ENCODE data around the gene CERS6. TPM values are rescaled to one million over a fixed set of nuclear protein-coding genes. Genes with fewer than 3 reads are reported as not detected.

The CERS6 gene
- total RNA-seq, 1 experiment from 2014 or later, result 17.3 TPM

DNA sequence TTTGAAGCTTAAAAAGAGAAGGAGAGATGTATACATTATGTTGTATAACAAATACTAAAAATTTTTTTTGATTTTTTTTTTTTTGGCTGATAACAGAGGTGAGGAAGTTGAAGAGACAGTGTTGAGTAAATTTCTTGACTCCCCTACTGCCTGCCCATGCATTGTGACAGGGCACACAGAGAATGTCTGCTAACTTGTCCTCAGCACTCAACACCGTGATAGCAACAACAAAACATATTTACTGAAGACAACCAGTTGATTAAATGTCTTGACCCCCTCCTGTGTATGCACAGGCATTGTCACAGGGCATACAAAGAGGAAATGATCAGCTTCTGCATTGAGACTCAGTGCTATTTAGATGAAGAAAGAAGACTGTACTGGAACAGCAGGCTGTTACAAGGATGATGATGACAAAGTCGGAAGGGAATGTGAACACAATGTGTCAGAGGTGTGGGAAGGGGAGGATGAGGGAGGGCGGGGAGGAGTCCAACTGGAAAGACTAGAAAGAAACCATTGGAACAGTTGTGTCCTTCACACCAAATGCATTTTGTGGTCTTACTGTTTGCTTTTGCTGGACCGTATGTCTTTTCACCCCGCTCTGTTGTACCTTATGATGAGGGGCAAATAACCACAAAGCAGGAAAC is 89.5 kb downstream of the CERS6 start (continued):
- TF ChIP-seq, protein P1, sequence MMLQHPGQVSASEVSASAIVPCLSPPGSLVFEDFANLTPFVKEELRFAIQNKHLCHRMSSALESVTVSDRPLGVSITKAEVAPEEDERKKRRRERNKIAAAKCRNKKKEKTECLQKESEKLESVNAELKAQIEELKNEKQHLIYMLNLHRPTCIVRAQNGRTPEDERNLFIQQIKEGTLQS (CRISPR knock-in tag; conservative IDR thresholded peaks at IDR 0.05), result no peak
- TF ChIP-seq, protein P2, sequence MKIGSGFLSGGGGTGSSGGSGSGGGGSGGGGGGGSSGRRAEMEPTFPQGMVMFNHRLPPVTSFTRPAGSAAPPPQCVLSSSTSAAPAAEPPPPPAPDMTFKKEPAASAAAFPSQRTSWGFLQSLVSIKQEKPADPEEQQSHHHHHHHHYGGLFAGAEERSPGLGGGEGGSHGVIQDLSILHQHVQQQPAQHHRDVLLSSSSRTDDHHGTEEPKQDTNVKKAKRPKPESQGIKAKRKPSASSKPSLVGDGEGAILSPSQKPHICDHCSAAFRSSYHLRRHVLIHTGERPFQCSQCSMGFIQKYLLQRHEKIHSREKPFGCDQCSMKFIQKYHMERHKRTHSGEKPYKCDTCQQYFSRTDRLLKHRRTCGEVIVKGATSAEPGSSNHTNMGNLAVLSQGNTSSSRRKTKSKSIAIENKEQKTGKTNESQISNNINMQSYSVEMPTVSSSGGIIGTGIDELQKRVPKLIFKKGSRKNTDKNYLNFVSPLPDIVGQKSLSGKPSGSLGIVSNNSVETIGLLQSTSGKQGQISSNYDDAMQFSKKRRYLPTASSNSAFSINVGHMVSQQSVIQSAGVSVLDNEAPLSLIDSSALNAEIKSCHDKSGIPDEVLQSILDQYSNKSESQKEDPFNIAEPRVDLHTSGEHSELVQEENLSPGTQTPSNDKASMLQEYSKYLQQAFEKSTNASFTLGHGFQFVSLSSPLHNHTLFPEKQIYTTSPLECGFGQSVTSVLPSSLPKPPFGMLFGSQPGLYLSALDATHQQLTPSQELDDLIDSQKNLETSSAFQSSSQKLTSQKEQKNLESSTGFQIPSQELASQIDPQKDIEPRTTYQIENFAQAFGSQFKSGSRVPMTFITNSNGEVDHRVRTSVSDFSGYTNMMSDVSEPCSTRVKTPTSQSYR (CRISPR knock-in tag; IDR thresholded peaks at IDR 0.05), result no peak
- no peak for TF ChIP-seq CBFB (CRISPR knock-in tag; IDR thresholded peaks at IDR 0.05; ENCODE audit: low read depth)
- TF ChIP-seq, protein P3, sequence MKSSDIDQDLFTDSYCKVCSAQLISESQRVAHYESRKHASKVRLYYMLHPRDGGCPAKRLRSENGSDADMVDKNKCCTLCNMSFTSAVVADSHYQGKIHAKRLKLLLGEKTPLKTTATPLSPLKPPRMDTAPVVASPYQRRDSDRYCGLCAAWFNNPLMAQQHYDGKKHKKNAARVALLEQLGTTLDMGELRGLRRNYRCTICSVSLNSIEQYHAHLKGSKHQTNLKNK (CRISPR knock-in tag; IDR thresholded peaks at IDR 0.05), result no peak
- TF ChIP-seq, protein P4, sequence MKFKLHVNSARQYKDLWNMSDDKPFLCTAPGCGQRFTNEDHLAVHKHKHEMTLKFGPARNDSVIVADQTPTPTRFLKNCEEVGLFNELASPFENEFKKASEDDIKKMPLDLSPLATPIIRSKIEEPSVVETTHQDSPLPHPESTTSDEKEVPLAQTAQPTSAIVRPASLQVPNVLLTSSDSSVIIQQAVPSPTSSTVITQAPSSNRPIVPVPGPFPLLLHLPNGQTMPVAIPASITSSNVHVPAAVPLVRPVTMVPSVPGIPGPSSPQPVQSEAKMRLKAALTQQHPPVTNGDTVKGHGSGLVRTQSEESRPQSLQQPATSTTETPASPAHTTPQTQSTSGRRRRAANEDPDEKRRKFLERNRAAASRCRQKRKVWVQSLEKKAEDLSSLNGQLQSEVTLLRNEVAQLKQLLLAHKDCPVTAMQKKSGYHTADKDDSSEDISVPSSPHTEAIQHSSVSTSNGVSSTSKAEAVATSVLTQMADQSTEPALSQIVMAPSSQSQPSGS (CRISPR knock-in tag; IDR thresholded peaks at IDR 0.05; ENCODE audit: borderline replicate concordance, low read depth), result no peak
- no peak for TF ChIP-seq FOXP1 (CRISPR knock-in tag; IDR thresholded peaks at IDR 0.05; ENCODE audit: borderline replicate concordance)
- no peak for TF ChIP-seq ZNF317 (CRISPR knock-in tag; IDR thresholded peaks at IDR 0.05; ENCODE audit: borderline replicate concordance, low read depth)
- TF ChIP-seq, protein P5, sequence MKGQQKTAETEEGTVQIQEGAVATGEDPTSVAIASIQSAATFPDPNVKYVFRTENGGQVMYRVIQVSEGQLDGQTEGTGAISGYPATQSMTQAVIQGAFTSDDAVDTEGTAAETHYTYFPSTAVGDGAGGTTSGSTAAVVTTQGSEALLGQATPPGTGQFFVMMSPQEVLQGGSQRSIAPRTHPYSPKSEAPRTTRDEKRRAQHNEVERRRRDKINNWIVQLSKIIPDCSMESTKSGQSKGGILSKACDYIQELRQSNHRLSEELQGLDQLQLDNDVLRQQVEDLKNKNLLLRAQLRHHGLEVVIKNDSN (CRISPR knock-in tag; IDR thresholded peaks at IDR 0.05), result no peak
- no peak for TF ChIP-seq ATF1 (CRISPR knock-in tag; IDR thresholded peaks at IDR 0.05)

DNA sequence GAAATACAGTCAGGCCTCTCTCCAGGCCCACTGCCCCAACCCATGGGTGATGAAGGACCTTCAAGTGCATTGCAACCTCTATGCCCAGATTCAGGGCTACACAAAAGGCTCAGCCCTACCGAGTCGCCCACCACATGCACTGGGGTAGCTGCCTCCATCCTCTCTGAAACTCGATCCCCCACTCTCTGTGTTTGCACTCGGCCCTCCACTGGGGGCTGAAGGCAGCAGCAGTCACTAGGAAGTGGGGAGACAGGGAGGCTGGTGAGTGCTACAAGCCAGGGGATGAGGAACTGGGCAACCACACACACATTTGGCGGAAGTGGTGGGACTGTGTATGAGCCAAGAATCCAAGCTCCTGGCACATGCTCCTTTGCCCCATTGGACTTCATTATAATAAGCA is 94.6 kb downstream of the CERS6 start:
- ATAC-seq (peak; percentile 55), DNase-seq (ENCODE audit: low spot score) (peak; percentile 33)
- H3K36me3 Mint-ChIP-seq, result peaks cover 9% of the 10 kb centered on the region
- POLR2A ChIA-PET, result interaction anchor here (0.8 kb wide), 1 partner anchor 15 kb away, joined by 3 read pairs; no protein-coding TSS in a partner anchor
- CTCF ChIA-PET, result no interaction called here
- H3K4me1 Mint-ChIP-seq, result peaks cover 46% of the 10 kb centered on the region
- H3K9me3 Mint-ChIP-seq, result no peaks in the 10 kb centered on the region; the same call in 1 of the 2 replicates
- peak overlapping the region; percentile 29; the same call in 1 of the 2 replicates for H3K27ac Mint-ChIP-seq
- H3K27me3 Mint-ChIP-seq (ENCODE audit: low read depth), result no peaks in the 10 kb centered on the region
- H3K4me3 Mint-ChIP-seq, result no peak overlapping the region
- TF ChIP-seq, protein P6, sequence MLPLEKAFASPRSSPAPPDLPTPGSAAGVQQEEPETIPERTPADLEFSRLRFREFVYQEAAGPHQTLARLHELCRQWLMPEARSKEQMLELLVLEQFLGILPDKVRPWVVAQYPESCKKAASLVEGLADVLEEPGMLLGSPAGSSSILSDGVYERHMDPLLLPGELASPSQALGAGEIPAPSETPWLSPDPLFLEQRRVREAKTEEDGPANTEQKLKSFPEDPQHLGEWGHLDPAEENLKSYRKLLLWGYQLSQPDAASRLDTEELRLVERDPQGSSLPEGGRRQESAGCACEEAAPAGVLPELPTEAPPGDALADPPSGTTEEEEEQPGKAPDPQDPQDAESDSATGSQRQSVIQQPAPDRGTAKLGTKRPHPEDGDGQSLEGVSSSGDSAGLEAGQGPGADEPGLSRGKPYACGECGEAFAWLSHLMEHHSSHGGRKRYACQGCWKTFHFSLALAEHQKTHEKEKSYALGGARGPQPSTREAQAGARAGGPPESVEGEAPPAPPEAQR (CRISPR knock-in tag; IDR thresholded peaks at IDR 0.05), result 0 out of 2 replicates have a peak, but pooled peaks have one; percentile 55
- TF ChIP-seq, protein P7, sequence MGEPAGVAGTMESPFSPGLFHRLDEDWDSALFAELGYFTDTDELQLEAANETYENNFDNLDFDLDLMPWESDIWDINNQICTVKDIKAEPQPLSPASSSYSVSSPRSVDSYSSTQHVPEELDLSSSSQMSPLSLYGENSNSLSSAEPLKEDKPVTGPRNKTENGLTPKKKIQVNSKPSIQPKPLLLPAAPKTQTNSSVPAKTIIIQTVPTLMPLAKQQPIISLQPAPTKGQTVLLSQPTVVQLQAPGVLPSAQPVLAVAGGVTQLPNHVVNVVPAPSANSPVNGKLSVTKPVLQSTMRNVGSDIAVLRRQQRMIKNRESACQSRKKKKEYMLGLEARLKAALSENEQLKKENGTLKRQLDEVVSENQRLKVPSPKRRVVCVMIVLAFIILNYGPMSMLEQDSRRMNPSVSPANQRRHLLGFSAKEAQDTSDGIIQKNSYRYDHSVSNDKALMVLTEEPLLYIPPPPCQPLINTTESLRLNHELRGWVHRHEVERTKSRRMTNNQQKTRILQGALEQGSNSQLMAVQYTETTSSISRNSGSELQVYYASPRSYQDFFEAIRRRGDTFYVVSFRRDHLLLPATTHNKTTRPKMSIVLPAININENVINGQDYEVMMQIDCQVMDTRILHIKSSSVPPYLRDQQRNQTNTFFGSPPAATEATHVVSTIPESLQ (CRISPR knock-in tag; IDR thresholded peaks at IDR 0.05), result no peak
- no peak for TF ChIP-seq SMAD3 (CRISPR knock-in tag; IDR thresholded peaks at IDR 0.05; ENCODE audit: borderline replicate concordance)
- TF ChIP-seq, protein P8, sequence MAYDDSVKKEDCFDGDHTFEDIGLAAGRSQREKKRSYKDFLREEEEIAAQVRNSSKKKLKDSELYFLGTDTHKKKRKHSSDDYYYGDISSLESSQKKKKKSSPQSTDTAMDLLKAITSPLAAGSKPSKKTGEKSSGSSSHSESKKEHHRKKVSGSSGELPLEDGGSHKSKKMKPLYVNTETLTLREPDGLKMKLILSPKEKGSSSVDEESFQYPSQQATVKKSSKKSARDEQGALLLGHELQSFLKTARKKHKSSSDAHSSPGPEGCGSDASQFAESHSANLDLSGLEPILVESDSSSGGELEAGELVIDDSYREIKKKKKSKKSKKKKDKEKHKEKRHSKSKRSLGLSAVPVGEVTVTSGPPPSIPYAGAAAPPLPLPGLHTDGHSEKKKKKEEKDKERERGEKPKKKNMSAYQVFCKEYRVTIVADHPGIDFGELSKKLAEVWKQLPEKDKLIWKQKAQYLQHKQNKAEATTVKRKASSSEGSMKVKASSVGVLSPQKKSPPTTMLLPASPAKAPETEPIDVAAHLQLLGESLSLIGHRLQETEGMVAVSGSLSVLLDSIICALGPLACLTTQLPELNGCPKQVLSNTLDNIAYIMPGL (CRISPR knock-in tag; IDR thresholded peaks at IDR 0.05), result no peak
- TF ChIP-seq TP53 (CRISPR knock-in tag; IDR thresholded peaks at IDR 0.05), result 0 out of 2 replicates have a peak, but pooled peaks have one; percentile 49
- TF ChIP-seq, protein P9, sequence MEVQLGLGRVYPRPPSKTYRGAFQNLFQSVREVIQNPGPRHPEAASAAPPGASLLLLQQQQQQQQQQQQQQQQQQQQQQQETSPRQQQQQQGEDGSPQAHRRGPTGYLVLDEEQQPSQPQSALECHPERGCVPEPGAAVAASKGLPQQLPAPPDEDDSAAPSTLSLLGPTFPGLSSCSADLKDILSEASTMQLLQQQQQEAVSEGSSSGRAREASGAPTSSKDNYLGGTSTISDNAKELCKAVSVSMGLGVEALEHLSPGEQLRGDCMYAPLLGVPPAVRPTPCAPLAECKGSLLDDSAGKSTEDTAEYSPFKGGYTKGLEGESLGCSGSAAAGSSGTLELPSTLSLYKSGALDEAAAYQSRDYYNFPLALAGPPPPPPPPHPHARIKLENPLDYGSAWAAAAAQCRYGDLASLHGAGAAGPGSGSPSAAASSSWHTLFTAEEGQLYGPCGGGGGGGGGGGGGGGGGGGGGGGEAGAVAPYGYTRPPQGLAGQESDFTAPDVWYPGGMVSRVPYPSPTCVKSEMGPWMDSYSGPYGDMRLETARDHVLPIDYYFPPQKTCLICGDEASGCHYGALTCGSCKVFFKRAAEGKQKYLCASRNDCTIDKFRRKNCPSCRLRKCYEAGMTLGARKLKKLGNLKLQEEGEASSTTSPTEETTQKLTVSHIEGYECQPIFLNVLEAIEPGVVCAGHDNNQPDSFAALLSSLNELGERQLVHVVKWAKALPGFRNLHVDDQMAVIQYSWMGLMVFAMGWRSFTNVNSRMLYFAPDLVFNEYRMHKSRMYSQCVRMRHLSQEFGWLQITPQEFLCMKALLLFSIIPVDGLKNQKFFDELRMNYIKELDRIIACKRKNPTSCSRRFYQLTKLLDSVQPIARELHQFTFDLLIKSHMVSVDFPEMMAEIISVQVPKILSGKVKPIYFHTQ (CRISPR knock-in tag; IDR thresholded peaks at IDR 0.05), result no peak
- TF ChIP-seq ZBTB21 (CRISPR knock-in tag; IDR thresholded peaks at IDR 0.05; ENCODE audit: borderline replicate concordance), result 0 out of 2 replicates have a peak, but pooled peaks have one; percentile 43
- TF ChIP-seq JAZF1 (CRISPR knock-in tag; IDR thresholded peaks at IDR 0.05), result no peak
- TF ChIP-seq ZNF232 (CRISPR knock-in tag; IDR thresholded peaks at IDR 0.05), result no peak

All from WTC11 (cell line).